Ureter (tissue), 1 donor: ENCODE measurements around the gene ZNF236. TPM values are rescaled to one million over a fixed set of nuclear protein-coding genes. Genes with fewer than 3 reads are reported as not detected.
"Not testable (repeated sequence)": the region's sequence is repeated elsewhere in the genome, so short reads cannot be mapped to it uniquely, and the experiment has no call there.

Experiments used
- DNase-seq: peaks from one replicate; pipeline ENCODE4 v3.0.0-alpha.2; 2020; ENCODE audit warnings: low spot score
- total RNA-seq: library from RNA; stranded (reverse); gene quantifications from one replicate; pipeline ENCODE4 v1.2.4, GENCODE V29; 2023
- donor health status: DM: yes; HTN: yes; CAD: no.

Gene ZNF236
- total RNA-seq, 1 donor from 2014 or later: 30.0 TPM

DNA sequence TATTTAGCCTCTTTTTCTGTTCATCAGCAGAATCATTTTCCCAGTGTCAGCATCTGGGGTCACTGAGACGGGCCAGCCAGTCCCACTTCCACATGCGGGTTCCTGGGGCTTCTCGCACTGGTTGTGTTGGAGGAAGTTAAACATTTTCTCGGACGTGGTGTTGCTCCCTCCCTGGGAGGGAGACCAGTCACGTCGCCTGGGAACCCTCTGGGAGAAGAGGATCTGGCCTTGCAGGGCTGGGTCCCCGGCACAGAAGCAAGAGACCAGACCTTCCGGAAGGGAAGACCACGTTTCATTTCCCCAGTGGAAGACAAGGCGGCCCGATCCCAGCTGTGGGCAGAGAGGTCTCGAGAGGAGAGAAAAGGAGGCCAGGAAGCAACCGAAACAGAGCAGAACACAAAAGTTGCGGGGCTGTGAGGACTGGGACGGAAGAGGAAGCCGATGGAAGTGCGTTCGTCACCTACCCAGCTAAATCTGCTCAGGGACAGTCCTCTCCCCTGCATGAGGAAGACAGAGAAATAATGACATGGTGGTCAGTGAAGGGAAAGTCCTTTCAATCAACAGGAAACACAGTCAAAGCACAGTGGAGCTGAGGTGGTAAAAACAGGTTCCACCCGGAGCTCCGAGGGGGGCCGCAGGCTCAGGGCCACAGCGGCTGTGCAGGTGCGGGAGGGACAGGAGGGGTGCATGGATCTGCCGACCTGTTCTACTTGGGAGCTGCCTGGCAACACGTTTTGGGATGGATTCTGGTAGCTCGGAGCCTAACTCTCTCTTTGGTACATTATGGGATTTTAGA lies 165.9 kb downstream of the ZNF236 start:
- DNase-seq: peak; percentile 40

DNA sequence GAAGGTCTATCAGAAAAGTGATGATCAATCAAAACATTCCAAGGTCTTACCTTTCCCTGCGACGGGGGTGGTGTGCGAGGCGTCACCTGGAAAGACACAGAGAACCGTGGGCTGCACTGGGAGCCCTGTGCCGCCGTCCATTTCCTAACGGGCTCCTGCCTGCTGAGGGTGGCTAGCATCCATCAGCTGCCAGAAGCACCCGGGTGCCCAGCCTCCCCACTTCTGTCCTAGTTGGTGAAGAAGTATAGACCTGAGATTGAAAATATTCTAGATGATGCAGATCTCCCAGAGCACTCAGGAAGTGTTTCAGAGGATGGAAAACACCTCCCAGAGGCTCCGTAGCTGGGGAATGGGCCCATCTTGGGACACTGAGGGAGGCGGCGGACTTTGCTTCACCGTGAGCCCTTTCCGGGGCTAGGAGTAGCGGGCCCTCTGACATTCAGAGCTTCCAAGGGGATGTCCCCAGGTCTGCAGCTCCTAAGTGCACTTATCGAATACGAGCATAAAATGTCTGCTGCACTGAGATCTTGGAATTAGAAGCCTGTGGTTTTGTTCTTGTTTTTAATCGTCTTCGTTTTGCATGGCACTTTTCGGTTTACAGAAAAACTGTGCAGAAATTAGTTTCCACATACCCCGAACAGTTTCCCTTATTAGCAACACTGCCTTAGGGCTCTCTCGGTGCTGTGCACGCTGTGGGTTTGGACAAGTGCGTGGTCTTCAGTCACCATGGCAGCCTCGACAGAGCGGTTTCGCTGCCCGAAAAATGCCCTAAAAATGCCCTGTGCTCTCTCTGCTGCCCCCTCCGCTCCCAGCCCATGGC lies 166.7 kb downstream of the ZNF236 start:
- peak; percentile 27 for DNase-seq

DNA sequence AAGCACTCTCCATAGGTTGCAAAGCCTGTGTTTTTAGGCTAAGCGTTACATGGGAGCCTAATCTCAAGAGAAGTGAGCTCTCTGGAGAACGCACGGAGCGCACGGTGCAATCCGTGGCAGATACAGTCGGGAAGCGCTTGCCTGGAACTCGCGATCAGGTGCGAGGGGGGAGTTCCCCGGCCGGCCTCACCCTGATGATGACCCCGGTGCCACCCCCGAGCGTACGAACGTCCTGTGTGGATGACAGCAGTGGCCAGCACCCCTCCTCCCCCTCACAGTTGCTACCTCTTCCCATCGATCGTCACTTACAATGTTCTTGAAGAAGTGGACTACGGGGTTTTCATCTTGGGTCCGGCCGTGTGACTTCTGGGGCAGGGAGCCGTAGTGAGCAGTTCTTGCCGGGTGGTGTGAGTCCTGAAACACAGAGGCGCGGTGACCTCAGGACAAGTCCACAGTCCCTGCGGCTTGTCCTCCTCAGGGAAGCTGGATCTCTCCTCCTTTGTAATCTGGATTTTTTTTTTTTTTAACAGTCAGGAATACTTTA lies 167.4 kb downstream of the ZNF236 start:
- DNase-seq: no peak

DNA sequence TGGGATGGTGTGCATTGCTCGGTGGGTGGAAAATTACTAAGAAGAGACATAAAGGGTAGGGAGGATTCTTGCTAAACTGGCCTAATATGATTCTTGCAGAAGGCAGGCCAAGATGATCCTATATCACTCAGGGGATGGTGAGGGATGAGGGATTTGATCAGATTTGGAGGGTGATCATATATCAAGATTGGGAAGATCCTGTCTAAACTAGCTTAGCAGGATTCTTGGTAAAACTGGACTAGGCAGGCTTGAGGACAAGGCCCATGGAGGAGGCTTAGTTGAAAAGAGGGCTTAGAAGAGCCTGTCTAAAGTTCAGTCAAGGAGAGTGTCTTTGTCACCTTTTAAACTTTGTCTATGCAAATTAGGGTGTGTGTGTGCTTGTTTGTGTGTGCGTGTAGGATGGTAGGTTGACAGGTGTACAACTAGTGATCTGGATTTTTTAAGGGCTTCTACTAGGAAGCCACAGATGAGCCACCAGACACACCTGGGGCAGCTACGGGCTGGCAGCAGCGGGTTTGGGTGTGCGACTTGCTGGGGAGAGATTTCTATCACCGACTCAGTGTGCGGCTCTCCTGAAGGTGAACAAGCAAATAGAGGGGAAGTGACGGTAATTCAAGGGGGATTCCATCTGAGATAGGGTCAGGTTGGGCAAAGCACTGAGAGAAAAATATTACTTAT lies 168.1 kb downstream of the ZNF236 start:
- not testable (repeated sequence) for DNase-seq

DNA sequence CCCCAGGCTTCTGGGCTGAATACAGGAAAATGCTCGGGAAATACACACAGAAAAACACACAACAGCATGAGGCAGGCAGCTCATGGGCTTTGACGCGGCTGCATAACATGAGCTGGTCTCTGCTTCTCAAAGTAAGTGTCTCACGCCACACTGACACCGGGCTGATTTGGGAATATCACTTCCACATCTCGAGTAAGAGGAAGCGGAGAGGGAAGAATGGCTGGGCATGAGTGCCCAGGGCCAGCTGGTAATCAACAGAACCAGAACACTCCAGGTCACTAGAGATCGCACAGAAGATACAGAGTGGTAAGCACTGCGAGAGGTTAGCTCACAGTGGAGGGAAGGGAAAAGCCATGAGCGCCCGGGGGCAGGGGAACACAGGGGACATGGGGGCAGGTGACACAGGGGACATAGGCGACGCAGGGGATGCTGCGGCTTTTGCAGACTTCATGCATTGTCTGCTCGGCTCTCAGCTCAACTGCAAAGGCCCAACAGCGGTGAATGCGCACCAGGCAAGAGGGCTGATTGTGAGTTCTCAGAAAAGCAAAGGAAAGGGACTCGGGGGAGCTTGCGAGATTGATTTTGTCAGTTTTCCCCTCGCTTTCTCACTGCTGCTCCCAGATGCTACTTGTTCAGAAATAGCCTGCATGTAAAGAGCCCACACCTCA lies 168.8 kb downstream of the ZNF236 start:
- no peak for DNase-seq

DNA sequence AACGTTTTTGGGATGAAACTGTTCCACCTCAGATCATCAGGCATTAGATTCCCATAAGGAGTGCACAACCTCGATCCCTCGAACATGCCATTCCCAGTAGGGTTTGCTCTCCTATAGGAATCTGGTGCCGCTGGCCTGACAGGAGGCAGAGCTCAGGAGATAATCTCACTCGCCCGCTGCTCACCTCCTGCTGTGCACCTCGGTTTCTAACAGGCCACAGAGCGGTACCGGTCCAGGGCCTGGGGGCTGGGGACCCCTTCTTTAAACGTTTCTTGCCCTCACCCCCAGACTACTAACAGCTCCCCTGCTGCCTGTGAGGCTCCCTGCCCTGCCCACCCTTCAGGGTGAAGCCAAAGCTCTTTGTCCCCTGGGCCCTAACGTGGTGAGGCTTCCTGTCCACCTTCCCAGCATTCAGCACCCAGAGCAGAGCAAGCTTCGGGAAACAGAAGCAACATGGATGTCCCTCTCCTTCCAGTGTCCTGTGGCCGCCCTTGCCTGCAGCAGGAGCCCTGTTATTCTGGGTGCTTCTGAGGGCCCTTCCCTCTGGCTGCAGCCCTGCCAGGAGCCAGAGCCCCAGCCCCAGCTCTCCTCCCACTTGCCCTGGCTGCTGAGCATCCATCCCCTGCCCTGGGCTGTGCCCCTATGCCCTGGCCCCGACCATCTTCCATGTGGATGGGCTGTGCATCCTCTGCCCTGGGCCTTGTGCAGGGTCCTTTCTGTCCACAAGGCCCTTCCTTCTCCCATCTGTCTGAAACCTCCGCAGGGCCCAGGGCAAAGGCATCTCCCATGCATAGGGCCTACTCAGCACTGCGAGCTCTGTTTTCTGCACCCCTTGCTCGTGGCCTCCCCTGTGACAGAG lies 170.1 kb downstream of the ZNF236 start:
- DNase-seq: no peak

DNA sequence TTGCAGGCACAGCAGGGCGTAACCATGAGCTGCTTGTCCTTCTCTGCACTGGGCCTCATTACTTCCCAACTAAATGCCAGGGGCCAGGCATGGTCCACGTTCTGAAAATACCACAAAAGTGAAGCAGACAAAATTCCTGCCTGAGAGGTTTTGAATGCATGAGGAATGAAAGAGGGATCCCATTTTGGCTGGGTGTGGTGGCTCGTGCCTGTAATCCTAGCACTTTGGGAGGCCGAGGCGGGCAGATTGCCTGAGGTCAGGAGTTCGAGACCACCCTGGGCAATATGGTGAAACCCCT lies 170.7 kb downstream of the ZNF236 start:
- DNase-seq: no peak

DNA sequence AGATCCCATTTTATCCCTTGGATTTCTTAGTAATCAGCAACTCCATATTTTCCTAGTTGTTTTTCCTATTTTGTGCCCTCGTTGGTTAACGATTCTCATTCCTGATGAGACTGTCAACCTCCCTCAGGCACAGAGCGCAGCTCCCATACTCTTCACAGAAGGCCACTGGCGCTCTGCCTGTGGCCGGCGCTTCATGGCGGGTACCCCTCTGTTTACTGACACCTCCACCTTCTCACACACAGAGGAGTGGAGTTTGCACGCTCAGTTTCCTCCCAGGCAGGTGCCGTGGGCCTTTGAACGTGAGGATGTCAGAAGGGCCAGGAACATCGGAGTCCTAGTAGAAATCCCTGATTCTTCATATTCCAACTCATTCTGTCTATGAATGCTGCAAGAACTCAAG lies 171.2 kb downstream of the ZNF236 start:
- no peak for DNase-seq

DNA sequence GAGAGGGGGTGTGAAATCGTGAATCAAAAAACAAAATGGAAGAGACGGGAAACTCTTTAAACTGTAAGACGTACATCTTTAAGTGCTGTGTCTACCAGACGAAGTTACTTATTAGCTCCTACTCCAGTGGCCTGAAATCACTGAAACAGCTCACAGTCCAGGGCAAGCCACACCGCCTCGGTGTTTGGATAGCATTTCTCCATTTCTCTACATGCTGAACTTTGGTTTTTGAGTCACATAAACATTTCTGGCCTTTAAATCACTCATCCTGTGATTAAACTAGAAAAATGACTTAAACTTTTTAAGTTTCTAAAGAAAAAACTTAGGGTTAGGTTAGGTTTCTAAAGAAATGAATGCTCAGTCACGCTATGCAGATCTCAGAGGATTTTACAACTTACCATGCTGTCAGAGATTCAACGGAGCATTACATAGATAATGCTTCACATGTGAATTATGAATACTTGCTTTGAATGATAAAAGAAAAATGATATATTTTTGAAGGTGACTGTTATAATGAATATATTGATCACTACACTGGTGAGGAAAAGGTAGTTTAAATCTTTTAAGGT lies 171.8 kb downstream of the ZNF236 start:
- DNase-seq: peak; percentile 15

DNA sequence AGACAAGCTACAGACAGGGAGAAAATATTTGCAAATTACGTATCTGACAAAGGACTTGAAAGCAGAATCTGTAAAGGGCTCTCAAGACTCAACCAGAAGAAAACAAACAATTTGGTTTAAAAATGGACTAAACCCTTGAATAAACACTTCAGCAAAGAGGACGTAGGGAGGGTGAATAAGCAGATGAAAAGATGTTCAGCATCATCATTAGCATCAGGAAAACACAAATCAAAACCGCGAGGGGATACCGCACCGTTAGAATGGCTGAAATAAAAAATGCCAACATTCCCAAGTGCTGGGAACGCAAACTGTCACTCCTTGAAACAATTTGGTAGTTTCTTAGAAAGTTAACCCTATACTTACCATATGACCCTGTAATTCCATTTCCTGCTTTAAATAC lies 173.5 kb downstream of the ZNF236 start:
- DNase-seq: no peak

DNA sequence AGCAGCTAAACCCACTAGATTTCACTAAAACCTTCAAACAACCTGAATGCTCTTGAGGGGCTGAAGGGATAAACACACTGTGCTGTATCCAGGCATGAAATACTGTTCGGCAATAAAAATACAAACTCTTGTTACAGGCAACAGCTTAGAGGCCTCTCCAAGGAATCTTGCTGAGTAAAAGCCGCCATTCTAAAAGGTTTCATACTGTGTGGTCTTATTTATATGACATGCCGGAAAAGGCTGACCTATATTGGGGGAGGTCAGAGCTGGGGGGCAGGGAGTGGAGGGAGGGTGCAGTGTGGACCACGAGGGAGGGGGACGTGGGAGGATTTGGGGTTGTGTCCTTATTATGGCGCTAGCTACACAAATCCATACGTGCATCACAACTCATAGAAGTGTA lies 174.1 kb downstream of the ZNF236 start:
- DNase-seq: no peak

DNA sequence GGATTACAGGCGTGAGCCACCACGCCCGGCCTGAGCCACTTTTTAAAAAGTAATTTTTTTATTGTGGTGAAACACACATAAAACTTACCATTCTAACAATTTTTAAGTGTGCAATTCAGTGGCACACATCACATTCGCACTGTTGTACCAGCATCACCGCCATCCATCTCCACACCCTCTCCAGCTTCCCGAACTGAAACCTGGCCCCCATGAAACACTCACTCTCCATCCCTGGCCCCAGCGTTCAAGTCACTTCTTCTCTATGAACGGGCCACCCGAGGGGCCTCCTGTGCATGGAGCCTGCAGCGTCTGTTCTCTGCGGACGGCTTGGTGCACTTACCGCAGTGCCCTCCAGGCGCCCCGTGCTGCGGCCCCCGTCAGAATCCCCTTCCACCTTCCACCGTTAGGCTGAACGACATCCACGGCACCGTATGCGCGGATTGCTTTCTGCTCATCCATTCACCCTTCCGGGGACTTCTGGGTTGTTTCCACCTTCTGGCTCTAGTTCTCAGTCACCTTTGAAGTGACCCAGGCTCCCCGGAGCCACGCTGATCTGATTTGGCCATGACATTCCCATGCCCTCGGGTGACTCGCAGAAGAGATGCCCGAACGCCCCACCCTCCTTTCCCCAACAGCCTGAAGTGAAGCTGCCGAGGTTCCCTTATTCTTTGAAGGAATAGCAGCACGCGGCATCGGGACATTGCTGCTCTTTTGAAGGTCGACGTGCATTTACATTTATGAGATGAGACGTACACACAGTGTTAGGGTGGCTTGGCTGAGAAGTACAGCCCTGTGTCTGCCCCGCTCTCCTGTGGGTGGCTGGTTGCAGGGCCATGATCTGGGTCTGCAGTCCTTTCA lies 175.8 kb downstream of the ZNF236 start:
- no peak for DNase-seq

DNA sequence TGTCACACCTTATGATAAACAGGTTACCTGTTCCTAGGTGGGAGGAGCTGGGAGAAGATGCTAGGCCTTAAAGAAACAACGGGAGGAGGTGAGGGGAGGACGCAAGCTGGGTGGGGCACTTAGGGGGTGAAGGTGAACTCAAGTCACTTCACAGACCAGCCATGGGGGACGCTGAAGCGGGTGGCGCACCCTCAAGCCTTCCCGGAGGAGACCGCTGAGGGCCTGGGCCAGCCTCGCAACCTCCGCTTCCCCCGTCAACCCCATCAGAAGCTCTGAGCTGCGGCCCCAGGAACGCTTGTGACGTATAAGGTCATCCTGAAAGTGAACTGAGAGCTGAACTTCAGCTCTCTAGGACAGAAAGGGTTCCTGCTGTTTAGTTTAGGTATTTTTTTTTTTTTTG lies 176.7 kb downstream of the ZNF236 start:
- no peak for DNase-seq

DNA sequence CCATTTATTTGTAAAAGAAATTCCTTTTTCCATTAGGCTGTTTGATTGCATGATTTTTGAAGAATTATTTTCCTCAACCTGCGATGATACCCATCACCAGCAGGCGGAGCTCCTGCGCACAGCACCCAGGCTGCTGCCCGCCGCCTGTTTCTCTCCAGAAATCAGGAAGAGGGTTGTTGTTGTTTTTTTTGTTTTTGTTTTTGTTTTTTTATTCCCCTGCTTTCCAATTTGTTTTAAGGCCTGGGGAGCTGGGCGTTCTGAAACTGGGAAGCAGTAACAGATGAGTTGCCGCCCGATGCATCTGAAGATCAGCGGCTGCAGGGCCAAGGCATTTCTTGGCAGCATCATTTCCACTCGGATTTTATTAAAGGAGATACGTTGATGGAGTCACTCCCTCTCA lies 178.2 kb downstream of the ZNF236 start:
- DNase-seq: no peak

DNA sequence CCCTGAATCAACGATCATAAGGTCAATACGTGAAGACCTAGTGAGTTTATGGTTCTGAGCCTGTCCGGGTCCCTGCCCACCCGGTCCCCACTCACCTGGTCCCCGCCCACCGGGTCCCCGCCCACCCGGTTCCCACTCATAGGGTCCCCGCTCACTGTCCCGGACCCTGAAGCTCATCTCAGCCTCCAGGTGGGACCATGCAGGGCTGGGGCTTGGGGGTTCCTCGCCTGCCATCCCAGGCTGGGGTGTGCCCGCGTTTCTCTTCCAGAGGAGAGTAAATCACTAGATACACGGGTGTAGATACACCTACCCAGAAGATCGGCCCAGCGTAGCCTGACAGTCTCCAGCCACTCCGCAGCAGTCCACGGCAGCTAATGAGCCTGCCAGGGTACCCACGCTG lies 178.7 kb downstream of the ZNF236 start:
- DNase-seq: no peak

DNA sequence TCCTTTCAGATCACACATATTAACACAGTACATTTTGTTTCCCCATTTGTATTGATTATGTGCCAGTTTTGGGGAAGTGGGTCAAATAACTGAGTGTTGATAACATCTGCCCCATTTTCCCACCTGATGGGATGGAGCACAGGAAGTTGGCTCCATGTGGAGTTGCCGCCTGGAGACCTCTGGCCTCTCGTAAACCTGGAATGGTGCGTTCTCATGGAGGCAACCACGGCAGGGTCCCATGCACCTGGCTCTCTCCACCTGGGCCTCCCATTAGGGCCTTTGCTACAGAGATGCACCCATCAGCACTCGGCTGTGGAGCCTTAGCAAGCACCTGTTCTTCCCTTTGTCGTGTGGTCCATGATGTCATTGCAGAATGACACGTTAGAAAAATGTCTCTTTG lies 179.6 kb downstream of the ZNF236 start:
- DNase-seq: no peak

DNA sequence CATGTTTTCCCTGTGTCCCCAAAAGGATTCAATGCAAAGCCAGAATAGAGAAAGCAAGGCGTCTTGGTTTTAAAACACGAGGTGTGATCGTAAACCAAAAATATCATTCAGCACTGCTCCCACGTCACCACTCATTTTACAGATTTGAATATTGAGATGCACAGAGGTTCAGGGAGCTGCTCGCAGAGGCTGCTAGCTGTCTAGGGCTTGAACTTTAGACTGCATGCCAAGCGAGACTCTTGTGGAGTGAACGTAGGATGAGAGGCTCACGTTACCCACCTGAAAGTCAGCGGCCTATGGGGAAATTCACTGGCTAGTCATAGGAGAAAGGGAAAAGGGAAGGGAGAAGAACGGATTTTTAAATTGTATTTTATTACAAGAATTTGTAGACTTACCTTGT lies 180.1 kb downstream of the ZNF236 start:
- no peak for DNase-seq

DNA sequence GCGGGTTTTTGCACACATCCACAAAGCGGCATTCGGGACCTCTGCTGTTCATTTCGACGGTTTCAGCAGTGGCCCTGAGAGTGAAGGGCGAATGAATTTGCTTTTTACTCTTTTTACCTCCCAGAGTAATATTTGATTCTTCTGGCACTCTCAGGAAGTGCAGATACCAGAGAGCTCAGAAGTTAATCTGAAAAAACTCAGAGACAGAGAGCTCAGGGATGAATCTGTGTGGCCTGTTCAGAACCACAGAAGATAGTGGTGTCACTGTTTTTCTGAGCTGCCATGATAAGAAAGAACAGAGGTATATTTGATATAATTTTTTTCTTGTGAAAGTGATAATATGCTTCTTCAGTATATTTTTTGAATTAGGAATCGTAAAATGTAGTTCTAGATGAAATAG lies 181.0 kb downstream of the ZNF236 start:
- no peak for DNase-seq

DNA sequence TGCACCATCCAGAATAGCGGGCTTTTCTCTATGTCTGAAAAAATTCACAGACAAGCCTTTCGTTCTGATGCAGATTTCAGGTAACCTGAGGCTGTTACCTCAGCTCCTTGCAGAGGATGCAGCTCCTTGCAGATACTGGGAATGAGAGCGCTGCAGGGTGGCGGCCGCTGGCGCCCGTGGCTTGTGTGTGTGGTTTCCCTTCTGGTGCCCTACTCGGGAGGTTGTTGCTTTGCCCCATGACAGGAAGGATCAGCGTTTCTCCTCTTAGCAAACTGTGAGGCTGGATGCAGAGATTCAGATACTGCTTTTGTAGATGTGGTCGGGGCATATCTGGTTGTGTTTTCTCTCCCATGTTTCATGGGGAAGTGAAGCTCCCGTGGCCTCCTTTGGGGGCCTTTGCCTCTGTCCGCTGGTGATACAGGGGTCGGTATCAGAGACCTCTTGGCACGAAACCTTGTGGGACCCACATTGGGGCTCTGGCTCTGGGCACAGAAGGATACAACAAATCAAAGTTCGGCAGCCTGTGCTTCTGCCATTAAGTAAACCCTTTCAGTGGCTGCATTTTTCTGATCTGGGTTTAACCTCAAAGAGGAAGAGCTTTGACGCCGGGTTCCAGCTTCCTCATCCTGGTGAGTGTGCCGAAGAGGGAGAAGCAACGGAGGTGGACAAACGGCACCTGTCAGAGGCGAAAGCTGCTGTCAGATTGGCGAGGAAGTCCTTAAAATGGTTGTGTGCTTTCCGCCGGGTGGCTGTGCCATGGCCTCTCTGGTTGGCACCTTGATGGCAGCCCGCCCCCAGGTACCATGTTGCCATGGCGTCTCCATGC lies 182.4 kb downstream of the ZNF236 start:
- no peak for DNase-seq
